HL-60/S4 (cell line): ENCODE measurements around the gene NUP214.
"Not testable (repeated sequence)": the region's sequence is repeated elsewhere in the genome, so short reads cannot be mapped to it uniquely, and the experiment has no call there.

Experiments
- in situ Hi-C: fragments of 300-500 bp; cut with MboI; formaldehyde crosslinking; loops from 2 replicates; pipeline ENCODE4 v1.14.3; 2022; ENCODE audit warnings: low sequenced_read_pairs

Gene NUP214

DNA sequence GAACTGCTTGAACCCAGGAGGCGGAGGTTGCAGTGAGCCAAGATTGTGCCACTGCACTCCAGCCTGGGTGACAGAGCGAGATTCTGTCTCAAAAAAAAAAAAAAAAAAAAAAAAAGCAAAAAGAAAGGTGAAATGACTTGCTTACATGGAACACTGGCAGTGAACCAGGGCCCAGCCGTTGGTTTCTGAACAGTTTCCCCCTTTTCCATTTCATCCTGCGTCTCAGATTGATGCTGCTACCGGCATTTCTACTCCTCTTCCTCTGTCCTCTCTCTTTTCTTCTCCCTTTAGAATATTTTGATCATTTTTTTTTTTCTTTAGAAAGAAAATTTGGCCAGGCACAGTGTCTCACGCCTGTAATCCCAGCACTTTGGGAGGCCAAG, 10.0 kb upstream of the NUP214 start:
- in situ Hi-C loops: not testable (repeated sequence)

DNA sequence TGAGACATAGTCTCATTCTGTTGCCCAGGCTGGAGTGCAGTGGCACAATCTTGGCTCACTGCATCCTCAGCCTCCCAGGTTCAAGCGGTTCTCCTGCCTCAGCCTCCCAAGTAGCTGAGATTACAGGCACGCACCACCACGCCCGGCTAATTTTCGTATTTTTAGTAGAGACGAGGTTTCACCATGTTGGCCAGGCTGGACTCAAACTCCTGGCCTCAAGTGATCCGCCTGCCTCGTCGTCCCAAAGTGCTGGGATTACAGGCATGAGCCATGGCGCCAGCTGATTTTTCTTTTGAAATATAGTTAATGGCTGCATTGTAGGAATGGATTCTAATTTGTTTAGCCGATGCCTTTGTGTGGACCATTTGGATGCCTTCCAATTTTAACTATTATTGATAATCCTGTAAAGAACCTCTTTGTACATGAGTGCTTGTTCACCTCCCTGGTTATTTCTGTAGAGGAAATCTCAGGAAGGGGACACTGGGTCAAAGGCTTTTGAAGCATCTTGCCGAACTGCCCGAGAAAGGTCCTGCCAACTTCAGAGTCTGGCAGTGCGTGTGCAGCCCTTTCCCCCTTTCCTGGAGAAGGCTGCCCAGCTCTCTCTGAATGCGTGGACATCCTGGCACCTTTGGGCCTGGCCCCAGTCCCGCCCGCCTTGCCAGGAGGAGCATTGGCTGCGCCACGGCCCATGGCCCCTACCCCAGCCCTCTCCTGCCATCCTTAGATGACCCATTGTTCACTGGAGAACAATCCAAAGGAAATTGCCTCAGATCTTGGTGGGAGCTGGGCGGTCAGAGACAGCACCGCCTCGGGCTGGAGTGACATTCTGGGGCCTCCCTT, 8.9 kb upstream of the NUP214 start:
- in situ Hi-C loops: no loop called here

DNA sequence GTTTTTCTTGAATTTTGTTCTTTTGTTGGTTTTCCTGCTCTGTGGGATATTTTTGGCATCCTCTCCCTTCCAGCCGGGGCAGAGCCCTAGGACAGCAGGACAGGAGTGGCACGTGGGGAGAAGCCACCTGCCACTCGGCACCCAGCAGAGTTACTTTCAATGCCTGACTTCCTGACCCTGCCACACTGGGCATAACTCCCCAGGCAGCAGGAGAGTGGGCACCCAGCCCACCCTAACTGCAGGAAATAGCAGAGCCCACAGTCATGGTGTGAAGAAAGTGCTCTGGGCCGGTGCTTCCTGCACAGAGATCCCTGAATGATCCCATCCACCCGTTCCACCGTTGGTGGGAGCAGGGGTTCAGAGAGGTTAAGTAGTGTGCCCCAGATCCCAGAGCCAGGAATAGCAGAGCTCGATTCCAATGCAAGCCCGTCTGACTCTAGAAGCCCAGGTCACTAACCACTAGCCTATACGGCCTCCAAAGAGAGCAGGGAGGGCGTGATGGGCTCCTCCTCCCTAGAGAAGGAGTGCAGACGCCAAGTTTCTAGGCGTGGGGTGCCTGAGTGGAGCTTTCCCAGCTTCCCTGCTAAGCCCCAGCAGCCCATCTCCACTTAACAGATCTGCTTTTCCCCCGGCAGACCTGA, 8.1 kb upstream of the NUP214 start:
- in situ Hi-C loops: no loop called here

DNA sequence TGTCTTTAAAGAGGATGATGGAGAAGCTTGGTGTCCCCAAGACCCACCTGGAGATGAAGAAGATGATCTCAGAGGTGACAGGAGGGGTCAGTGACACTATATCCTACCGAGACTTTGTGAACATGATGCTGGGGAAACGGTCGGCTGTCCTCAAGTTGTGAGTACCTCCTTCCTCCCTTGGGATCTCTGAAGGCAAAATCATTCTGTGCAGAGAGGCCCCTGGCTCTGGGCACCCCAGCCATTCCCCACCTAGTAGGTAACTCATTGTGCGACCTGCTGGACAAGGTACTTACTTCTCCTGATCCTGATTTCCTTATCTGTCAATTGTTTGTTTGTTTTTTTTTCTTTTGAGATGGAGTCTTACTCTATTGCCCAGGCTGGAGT, 7.6 kb upstream of the NUP214 start:
- in situ Hi-C loops: no loop called here

DNA sequence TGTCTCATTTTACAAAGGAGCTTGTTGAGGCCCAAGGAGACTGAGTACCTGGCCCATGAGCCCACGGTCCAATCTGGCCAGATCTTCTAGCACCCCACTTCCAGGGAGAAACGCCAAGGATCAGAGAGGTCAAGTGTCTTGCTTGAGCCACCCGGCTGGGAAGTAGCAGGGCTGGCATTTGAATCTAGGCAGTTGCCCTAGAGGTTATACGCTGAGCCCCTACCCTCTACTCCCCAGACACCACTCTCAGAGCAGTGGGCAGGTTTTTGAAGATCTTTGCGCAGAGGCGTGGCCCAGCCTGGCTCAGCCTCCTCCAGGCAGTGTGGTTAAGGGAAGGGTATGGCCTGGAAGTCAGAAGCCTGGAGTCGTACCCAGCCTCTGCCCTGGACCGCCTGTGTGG, 5.8 kb upstream of the NUP214 start:
- in situ Hi-C loops: no loop called here

DNA sequence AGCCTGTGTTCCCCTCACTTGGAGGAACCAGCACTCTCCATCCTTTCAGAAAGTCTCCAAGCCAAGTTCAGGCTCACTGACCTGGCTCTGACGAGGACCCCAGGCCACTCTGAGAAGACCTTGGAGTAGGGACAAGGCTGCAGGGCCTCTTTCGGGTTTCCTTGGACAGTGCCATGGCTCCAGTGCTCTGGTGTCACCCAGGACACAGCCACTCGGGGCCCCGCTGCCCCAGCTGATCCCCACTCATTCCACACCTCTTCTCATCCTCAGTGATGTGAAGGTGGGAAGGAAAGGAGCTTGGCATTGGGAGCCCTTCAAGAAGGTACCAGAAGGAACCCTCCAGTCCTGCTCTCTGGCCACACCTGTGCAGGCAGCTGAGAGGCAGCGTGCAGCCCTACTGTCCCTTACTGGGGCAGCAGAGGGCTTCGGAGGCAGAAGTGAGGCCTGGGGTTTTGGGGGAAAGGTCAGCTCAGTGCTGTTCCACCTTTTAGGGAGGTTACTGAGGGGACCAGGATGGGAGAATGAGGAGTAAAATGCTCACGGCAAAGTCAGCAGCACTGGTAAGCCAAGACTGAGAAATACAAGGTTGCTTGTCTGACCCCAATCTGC, 4.7 kb upstream of the NUP214 start:
- in situ Hi-C loops: no loop called here

DNA sequence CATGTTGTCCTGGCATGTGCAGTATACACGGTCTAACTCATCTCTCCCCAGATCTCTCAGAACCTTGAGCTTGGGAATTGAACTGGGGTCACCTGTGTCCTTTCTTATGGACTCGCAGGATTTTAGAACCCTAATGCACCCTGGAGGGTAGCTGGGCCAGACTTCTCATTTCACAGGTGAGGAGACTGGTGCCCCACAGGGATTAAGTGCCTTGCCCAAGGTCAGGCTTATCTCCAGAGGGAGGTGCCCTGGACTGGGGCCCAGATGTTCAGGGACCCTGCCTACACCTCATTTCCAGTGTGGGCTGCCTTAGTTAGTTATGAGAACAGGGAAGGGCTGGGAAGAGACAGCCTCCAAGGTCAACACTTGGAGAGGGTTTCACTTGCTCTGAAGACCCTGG, 4.0 kb upstream of the NUP214 start:
- in situ Hi-C loops: no loop called here

DNA sequence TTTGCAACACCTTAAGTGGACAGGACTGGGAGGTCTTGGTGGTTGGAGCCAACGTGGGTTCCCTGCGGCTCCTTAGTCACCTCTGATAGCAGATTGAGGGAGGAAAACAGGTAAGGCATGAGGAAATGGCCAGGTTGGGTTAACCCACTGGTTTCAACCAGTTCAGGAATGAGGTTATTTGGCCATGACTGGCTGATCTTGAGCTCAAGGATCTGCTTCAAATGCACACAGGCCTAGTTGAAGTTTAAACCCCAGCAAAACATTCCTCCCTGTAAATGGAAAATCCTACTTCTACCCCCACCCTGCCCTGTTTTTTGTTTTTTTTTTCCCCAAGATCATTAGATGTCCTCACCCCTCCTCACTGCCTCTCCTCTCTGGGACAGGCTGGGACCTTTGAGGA, 3.2 kb upstream of the NUP214 start:
- in situ Hi-C loops: no loop called here

DNA sequence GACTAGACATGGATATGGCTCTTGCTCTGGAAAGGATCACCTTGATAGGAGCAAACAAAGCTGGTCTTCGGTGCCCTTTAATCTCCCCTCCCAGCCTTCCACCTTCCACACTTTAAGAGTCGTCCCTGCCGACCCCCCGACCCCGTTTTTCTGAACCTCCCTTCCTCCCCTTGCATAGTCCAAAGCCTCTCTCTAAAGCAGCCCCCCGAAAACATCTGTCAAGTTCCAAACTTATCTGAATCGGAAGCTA, 423 bp upstream of the NUP214 start:
- in situ Hi-C loops: no loop called here

DNA sequence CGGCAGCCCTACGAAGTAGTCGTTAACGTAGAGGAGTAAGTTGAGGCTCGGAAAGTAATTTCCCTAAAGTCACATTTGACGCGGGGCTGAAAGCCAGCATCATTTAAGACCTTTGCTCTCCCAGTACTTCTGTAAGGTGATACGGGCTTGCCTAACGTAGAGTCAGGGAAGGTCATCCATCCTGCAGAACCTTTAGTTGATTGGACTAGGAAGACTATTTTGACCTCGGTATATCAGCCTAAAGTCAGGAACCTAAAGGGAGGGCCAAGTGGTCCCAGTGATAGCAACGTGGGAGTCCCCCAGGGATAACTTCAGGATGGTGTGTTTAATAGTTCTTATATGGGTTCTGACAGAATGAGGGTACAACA, 657 bp downstream of the NUP214 start:
- in situ Hi-C loops: no loop called here

DNA sequence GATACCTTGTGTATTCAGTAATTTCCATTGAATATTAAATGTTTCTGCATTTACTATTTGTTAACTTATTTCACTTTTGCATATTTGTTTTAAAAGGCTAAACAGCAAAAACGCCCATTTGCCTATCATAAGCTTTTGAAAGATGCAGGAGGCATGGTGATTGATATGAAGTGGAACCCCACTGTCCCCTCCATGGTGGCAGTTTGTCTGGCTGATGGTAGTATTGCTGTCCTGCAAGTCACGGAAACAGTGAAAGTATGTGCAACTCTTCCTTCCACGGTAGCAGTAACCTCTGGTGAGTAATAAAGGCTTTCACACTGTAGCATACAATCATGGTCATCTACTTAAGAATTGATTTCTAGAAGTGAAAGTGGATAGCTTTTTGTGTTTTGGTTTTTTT, 3.8 kb downstream of the NUP214 start:
- in situ Hi-C loops: no loop called here

DNA sequence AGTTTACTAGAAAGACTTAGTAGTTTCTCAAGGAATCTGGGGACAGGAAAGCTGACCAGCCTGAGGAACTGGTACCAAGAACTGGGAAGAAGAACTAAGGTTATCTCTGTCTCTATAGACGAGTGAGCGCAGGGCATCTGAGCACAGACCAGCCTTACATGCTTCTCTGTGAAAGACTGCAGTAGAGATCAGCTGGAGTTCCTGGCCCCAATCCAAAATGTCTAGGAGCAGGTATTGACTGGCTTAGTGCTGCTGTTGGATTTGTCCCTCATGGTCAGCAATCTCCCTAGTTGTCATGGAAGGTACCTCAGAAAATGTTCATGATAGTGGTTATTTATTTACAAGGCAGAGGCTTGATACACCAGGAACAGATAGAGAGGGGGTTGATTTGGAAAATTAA, 13.3 kb downstream of the NUP214 start:
- in situ Hi-C loops: no loop called here

DNA sequence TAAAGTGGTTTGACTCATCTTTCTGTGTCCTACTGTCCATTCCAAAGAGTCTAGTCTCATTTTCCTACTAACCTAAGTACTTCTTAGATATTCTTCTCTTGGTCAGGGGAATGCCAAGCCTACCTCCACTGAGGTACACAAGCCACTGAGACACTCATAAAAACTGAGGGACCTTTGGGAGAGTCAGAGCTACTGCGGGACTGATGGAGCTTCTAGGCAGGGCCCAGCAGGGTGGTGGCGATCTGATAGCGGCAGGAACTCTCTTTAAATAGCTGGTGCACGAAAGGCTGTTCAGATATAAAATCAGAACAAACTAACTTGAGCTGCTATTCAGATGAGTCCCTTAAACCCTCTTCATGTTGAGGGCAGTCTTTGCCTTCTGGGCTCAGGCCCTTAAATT, 14.7 kb downstream of the NUP214 start:
- in situ Hi-C loops: no loop called here

DNA sequence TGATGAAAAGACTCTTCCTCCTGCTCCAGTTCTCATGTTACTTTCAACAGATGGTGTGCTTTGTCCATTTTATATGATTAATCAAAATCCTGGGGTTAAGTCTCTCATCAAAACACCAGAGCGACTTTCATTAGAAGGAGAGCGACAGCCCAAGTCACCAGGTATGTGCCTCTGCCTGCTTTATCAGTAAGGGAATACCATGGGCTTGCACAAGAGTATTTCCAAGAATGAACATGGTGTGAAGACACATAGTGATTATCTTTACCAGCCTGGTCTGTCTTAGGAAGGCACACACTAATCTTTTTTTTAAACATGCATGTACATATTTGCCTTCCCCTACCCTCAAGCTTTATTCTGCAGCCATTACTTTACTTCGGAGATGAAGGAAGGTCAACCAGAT, 15.2 kb downstream of the NUP214 start:
- in situ Hi-C loops: no loop called here

DNA sequence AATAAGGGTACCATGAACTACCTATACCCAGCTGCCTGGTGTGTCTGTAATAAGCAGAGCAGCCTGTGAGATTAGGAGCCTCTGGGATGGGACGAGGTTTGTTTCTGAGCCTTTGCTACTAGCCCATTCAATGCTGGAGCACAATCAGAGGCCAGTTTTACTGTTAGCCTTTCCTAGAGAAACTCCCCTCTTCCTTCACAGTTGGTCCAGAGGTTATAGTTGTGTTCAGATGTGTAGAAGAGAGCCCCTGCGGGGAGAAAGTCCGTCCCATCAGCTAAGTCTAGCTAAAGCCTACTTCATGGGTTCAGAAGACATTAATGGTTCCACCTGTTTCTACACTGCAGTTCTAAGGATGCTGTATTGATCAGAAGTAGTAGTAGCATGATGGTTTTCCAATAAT, 16.8 kb downstream of the NUP214 start:
- in situ Hi-C loops: no loop called here

DNA sequence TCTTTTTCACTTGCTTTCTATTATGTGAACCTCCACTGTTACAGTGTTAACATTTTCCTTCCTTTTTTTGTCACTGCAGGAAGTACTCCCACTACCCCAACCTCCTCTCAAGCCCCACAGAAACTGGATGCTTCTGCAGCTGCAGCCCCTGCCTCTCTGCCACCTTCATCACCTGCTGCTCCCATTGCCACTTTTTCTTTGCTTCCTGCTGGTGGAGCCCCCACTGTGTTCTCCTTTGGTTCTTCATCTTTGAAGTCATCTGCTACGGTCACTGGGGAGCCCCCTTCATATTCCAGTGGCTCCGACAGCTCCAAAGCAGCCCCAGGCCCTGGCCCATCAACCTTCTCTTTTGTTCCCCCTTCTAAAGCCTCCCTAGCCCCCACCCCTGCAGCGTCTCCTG, 18.8 kb downstream of the NUP214 start:
- in situ Hi-C loops: no loop called here

DNA sequence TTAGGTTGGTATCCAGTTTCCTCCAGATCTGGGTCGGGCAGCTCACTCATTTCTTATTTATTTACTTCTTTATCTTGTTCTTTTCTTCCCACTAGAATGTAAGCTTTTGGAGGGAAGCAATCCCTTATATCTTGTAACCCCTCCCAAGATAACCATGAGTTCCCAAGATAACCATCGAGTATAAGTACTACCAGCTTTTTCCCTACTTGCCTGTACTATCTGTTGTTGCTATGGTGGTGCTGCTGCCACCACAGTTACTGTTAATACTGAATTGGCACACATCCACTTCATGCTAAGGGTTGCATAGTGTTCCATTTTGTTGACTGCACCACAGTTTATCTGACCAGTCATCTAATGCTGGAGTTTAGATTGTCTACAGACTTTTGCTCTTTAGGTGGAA, 19.9 kb downstream of the NUP214 start:
- in situ Hi-C loops: no loop called here

DNA sequence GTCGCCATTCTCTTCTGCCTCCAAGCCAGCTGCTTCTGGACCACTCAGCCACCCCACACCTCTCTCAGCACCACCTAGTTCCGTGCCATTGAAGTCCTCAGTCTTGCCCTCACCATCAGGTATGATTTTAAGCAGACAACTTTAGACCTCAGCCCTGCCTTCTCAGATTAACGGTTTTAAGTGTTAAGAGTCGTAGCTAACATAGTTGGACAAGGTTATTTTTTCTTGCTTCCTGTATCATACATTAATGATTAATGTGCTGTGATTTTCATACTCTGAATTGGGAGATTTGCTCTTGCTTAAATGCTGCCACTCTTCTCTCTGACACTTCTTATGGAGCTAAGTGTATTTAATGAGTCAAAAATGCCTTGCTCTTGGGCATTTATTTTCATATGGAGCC, 20.8 kb downstream of the NUP214 start:
- in situ Hi-C loops: no loop called here

DNA sequence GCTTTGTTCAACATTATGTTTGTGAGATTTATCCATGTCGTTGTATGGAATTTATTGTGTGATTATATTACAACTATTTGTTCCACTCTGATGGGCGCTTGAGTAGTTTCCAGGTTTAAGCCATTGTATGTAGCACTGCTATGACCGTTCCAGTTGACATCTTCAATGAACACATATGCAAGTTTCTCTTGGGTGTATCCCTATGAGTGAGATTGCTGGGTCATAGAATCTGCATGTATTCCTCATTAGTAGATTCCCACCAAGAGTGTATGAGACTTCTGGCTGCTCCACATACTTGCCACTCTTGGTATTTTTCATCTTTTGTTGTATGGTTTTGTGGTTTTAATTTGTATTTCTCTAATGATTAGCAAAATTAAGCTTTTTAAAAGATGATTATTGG, 22.9 kb downstream of the NUP214 start:
- in situ Hi-C loops: no loop called here

DNA sequence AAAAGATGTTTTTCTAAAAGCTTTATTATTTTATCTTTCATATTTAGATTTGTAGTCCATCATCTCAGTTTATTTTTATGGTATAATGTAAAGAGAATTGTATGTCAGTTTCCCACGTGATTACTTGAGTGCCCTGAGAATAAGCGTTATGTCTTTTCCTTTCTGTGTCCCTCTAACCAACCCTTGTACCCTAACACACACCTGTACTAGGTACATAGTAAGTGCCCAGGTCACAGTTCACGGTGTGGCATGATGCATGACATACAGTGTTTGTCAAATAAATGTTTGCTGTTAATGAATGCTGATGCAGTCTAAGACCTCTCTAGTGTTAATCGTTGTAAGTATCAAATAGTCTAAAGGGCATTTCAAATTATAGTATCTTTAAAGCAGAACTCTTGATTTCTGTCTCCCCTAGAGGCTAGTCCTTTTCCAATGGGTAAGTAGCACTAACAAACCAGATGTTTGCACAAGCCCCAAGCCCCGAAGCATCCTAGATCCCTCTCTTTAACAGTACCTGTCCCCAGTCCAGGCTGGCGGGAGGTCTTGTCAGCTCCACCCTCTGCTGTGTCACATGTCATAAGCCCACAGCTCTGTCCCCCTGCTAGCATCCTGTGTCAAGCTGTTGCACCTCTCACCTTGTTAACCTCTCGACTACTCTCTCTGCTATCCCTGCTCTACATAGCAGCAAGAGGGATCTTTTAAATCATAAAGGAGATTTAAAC, 23.7 kb downstream of the NUP214 start:
- in situ Hi-C loops: no loop called here

DNA sequence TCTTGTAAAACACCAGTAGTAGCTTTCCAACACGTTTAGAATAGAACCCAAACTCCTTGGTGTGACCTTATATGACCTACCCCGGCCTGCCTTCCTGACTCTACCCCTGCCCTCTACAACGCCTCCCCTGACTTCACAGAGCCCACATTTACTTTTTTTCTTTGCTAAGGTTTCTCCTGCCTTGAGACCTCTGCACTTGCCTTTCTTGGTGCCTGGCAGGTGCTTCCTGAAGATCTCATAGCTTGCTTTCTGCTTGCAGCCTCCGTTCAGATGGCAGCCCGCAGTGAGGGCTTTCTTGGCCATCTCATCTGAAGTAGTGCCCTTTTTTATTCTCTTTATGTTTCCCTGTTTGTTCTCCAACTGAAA, 24.3 kb downstream of the NUP214 start:
- in situ Hi-C loops: no loop called here

DNA sequence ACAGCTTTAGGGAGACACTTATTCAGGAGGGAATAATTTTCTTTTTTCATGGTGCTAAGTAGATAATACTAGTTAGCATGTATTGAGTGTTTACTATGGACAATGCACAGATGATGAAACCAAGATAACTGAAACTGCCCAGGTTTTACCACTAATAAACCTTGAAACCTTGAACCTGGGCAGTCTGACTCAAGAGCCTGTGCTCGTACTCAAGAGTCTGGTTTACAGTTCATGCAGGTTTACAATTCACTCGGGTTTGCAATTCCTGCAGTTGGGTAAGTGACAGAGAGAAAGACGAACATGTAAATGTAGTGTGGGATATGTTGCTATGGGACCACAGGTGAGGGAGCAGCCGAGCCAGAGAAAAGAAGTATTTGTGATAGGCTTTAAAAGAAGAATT, 28.2 kb downstream of the NUP214 start:
- in situ Hi-C loops: no loop called here
